Urinary bladder (tissue), 4 donors: Measurements from ENCODE around the gene MLF2. TPM values are rescaled to one million over a fixed set of nuclear protein-coding genes. Genes with fewer than 3 reads are reported as not detected.

Source experiments
- DNase-seq: peaks from one replicate; pipeline ENCODE4 v3.0.0-alpha.2; 2015; ENCODE audit errors: extremely low spot score
- H3K27ac ChIP-seq: one replicate; pipeline ENCODE4 v1.5.1; 2013; ENCODE audit warnings: low read depth, mild to moderate bottlenecking, moderate library complexity
- H3K36me3 ChIP-seq: one replicate; pipeline ENCODE4 v1.6.1; 2013; ENCODE audit warnings: mild to moderate bottlenecking, moderate library complexity; ENCODE audit not compliant: insufficient read depth
- H3K4me1 ChIP-seq: one replicate; pipeline ENCODE4 v1.6.1; 2013; ENCODE audit warnings: mild to moderate bottlenecking, moderate library complexity; ENCODE audit not compliant: insufficient read depth
- H3K4me3 ChIP-seq: one replicate; pipeline ENCODE4 v1.5.1; 2013; ENCODE audit warnings: low read depth, low read length
- WGBS: extraction: QIAGEN DNeasy Blood & Tissue Kit; methylation state at CpG from one replicate; pipeline ENCODE4 v1.1.7; 2013; 5-methylcytosine and 5-hydroxymethylcytosine counted together
- polyA plus RNA-seq: library from polyadenylated mRNA; stranded (reverse); fragments of 200-250 nt; gene quantifications from one replicate; pipeline ENCODE4 v1.2.3, GENCODE V29; 2013
- total RNA-seq: library from RNA; depleted of rRNA; stranded (reverse); fragments of >200 nt; gene quantifications from one replicate; pipeline ENCODE4 v1.2.3, GENCODE V29; 2014
- donor health status: healthy with polysubstance abuse.
- donor health status: healthy.

Gene MLF2
- total and polyA plus RNA-seq, 2 donors = 51.0 to 240 TPM

GRCh38 chr12:6772726-6773589 lies 20.0 kb upstream of the MLF2 start:
- no peaks in the 10 kb centered on the region for H3K4me1 ChIP-seq

DNA sequence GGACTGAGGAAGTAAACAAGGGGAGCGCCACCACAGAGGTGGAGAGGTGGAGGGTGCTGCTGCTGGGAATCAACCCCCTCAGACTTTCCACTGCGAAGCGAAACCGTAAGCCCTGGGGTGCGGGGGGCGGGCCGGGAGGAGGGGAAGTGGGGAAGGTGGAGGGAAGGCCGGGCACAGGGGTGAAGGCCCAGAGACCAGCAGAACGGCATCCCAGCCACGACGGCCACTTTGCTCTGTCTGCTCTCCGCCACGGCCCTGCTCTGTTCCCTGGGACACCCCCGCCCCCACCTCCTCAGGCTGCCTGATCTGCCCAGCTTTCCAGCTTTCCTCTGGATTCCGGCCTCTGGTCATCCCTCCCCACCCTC lies 19.4 kb upstream of the MLF2 start, which contains the start of gene LAG3:
LAG3 (plus strand) TSS at position 190 of the 365 bp plus-strand sequence. CDS start 333 bp downstream, outside the sequence.
- WGBS = 60% methylated on average over 15 of the region's 15 CpGs
- Histone ChIP-seq H3K36me3 (no peaks in the 10 kb centered on the region), H3K27ac (no peak within 1 kb of the TSS), H3K4me1 (no peaks in the 10 kb centered on the region), H3K4me3 (peak within 1 kb of the TSS; percentile 3)
- DNase-seq = no peak

More at GRCh38 chr12:6772726-6773589, 20.0 kb upstream of the MLF2 start:
- no peak for DNase-seq
- peak overlapping the region; percentile 38 for H3K4me3 ChIP-seq
- no peaks in the 10 kb centered on the region for H3K36me3 ChIP-seq
- H3K27ac ChIP-seq = no peak overlapping the region
- 71% methylated on average over 21 of the region's 21 CpGs for WGBS

GRCh38 chr12:6771509-6772330 lies 18.8 kb upstream of the MLF2 start:
- DNase-seq = no peak
- 79% methylated on average over 12 of the region's 12 CpGs for WGBS
- Histone ChIP-seq H3K36me3 (no peaks in the 10 kb centered on the region), H3K4me1 (no peaks in the 10 kb centered on the region), H3K27ac (no peak overlapping the region), H3K4me3 (no peak overlapping the region)

- no peaks in the 10 kb centered on the region for H3K36me3 ChIP-seq
- H3K4me1 ChIP-seq = no peaks in the 10 kb centered on the region
- no peak overlapping the region for H3K4me3 ChIP-seq
- 89% methylated on average over 4 of the region's 4 CpGs for WGBS
- no peak for DNase-seq
- no peak overlapping the region for H3K27ac ChIP-seq
These were observed 18.2 kb upstream of the MLF2 start for GRCh38 chr12:6771091-6771495.

DNA sequence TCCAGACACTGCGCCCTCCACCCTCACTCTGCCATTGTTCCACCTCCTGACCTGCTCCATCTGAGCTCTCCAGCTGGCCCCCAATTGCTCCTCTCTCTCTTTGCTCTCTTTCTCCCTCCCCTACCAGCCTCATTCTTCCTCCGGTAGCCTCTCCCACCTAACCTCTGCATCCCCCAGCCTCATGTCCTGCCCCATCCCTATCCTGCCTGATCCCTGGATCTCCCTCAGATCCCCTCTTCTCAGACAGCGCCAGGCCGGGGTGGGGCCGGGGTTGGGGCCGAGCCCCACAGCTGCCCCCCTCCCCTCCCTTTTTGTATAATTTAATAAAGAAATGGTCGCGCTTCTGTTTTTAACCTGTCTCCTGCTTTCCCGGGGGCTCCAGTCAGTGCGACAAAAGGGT lies 17.7 kb upstream of the MLF2 start:
- no peak overlapping the region for H3K27ac ChIP-seq
- no peaks in the 10 kb centered on the region for H3K4me1 ChIP-seq
- no peak overlapping the region for H3K4me3 ChIP-seq
- no peak for DNase-seq
- H3K36me3 ChIP-seq = no peaks in the 10 kb centered on the region
- 81% methylated on average over 10 of the region's 10 CpGs for WGBS

GRCh38 chr12:6770094-6770493 lies 17.2 kb upstream of the MLF2 start:
- DNase-seq = no peak
- Histone ChIP-seq H3K4me1 (no peaks in the 10 kb centered on the region), H3K4me3 (no peak overlapping the region), H3K36me3 (no peaks in the 10 kb centered on the region), H3K27ac (no peak overlapping the region)
- WGBS = 80% methylated on average over 12 of the region's 12 CpGs

GRCh38 chr12:6769666-6770065 lies 16.7 kb upstream of the MLF2 start:
- no peak for DNase-seq
- no peaks in the 10 kb centered on the region for H3K4me1 ChIP-seq
- H3K36me3 ChIP-seq = no peaks in the 10 kb centered on the region
- 54% methylated on average over 4 of the region's 4 CpGs for WGBS
- no peak overlapping the region for H3K27ac ChIP-seq
- H3K4me3 ChIP-seq = no peak overlapping the region

- Histone ChIP-seq H3K4me1 (no peaks in the 10 kb centered on the region), H3K4me3 (no peak overlapping the region), H3K36me3 (no peaks in the 10 kb centered on the region), H3K27ac (no peak overlapping the region)
- DNase-seq = no peak
- 30% methylated on average over 6 of the region's 6 CpGs for WGBS
These were observed 16.0 kb upstream of the MLF2 start for GRCh38 chr12:6768990-6769389.

DNA sequence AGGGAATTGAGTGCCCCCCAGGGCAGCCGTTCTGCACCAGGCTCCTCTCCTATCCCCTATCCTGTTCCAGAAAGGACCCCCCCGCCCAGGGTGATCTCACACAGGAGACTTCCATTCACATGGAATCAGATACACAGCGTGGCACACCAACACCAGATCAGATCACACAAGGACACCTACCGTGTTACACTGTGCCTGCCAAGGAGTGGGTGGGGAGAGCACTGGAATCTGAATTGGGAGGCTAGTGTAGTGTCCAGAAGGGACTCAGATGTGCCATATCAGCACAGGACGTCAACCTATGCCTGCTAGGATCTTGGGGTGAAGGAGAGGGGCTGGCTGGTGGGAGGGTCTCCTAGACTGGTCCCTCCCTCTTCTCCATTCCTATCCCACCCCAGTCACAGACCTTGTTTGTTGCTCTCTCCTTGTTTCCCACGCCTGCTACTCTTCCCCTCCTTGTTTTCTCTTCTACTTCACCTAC lies 15.5 kb upstream of the MLF2 start:
- no peak for DNase-seq
- Histone ChIP-seq H3K4me1 (no peaks in the 10 kb centered on the region), H3K4me3 (peak overlapping the region; percentile 89), H3K36me3 (no peaks in the 10 kb centered on the region), H3K27ac (no peak overlapping the region)
- WGBS = 25% methylated on average over 6 of the region's 6 CpGs

DNA sequence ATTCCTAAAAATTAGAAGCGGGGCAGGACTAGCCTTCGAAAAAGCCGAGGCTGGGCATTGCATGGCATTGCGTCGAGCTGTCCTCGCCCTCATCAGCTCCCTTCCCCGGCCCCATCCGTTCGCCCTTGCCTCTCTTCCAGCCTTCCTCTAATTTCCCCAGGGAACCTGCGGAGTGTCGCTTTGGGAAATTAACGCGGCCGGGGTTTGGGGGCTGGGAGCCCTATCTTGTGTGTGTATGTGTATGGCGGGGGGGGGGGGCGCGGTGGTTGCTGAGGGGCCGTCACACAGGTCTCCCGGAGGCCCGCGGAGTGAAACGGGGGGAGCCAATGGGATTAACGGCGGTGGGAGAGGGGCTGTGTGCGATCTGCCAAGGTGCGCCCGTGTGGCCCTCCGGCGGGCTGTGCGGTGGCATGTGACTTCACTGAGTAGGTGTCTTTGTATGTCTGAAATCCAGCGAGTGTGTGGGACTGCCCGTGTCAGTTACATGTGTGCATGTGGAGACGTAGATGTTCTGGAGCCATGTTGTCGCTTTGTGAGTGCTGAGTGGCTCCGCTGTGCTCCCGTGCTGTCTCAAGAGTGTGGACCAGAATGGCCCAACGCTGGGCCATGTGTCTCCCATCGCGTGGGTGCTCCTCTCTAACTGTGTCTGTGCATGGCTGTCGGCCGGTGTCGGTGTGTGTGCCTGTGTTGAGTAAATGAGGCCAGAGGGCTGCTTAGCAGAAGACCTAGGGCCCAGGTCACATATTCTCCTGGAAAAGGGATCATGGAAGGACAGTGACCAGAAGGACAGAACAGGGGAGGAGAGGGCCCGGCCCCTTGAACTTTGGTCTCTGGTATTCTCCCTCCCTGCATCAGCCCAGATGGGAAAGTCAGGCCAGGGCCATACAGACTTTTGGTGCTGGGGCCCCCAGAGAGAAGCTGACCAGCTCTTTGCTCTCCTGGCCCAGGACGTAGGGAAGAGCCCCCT lies 14.7 kb upstream of the MLF2 start:
- H3K36me3 ChIP-seq = no peaks in the 10 kb centered on the region
- DNase-seq = no peak
- peak overlapping the region; percentile 81 for H3K27ac ChIP-seq
- WGBS = 4% methylated on average over 44 of the region's 44 CpGs
- H3K4me3 ChIP-seq = peak overlapping the region; percentile 89
- no peaks in the 10 kb centered on the region for H3K4me1 ChIP-seq

DNA sequence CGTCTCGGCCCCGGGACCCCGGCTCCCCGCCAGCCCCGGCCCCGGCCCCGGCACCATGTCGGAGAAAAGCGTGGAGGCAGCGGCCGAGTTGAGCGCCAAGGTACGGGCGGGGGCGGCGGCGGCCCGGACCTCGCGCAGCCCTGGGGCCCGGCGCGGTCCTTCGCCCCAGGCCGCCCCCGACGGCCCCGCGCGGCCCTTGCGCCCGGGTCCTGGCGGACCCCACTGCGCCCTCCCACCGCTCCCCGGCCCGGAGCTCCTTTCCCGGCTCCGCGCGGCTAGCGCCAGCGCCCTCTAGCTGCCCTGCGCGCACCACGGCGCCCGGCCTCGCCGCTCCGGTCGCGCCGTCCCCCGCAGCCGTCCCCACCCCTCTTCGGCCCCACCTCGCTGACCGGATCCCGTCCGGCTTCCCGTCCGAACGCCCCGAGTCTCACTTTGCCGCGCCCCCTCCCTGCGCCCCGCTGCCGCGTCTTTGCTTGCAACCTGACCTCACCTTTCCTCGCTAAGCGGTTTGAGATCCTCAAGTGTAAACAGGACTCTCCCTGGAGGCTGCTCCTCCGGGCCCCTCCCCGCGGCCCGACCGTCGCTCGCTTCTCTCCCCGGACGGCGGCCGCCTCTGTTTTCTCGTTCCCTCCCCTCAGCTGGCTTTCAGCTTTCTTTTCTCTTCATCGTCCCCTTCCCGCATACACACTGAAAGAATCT lies 13.9 kb upstream of the MLF2 start:
- WGBS = under 1% methylated on average over 87 of the region's 88 CpGs
- no peaks in the 10 kb centered on the region for H3K4me1 ChIP-seq
- H3K36me3 ChIP-seq = no peaks in the 10 kb centered on the region
- peak overlapping the region; percentile 89 for H3K4me3 ChIP-seq
- H3K27ac ChIP-seq = peak overlapping the region; percentile 89
- no peak for DNase-seq

GRCh38 chr12:6765634-6766581 lies 13.0 kb upstream of the MLF2 start, which contains the start of gene PTMS:
TSS of gene PTMS (plus strand) at chr12:6766363. CDS start at chr12:6766706, 343 bp downstream.
- no peaks in the 10 kb centered on the region for H3K4me1 ChIP-seq
- DNase-seq = peak; percentile 91
- peak within 1 kb of the TSS; percentile 89 for H3K4me3 ChIP-seq
- H3K27ac ChIP-seq = peak within 1 kb of the TSS; percentile 89
- no peaks in the 10 kb centered on the region for H3K36me3 ChIP-seq
- WGBS = 4% methylated on average over 63 of the region's 63 CpGs
